ENCODE data around the gene PAF1.

PAF1 gene

DNA sequence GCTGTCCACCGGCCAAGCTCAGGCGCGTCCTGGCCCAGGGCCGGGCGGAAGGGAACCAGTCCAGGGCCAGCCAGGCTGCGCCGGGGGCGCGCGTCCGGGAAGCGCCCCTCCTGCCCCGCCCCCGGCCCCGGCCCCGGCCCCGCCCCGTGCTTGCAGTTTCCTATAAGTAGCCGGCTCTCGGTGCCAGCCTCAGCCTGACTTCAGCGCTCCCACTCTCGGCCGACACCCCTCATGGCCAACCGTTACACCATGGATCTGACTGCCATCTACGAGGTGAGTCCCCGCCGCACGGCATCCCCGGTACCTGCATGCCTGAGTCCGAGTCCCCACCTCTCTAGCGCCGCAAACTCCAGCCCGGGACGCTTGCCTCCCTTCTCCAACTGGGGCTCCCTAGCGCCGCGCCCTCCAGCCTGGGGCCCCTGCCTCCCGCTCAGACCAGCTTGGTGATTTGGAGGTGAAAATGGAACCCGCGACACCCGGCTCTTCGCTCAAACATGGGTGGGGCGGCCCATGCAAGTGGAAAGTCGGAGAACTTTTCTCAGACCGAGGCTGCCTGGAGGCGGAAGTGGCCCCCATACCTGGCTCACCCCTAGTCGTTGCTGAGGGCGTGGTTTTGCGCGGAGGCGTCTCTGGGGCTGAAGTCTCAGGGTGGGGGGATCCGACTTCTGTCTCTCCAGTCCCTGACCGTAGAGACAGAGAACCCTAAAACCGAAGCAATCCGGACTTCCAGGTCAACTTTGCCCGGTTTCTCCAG is 15.9 kb upstream of the PAF1 start, which contains the start of gene ZFP36:
TSS of gene ZFP36 (plus strand) at position 192 of the 754 bp plus-strand sequence. CDS start at position 250, 58 bp downstream.
- H3K4me1 ChIP-seq (ENCODE audit: insufficient read depth, low read length), result peaks cover 49% of the 10 kb centered on the region

GRCh38 chr19:39405958-39406655 is 15.2 kb upstream of the PAF1 start:
- Histone ChIP-seq H3K4me1 (ENCODE audit: insufficient read depth, low read length) (peaks cover 47% of the 10 kb centered on the region), H3K4me3 (ENCODE audit: low read length) (peak overlapping the region; percentile 60), H2AFZ (ENCODE audit: low read depth, low read length) (no peak overlapping the region), H3K36me3 (ENCODE audit: insufficient read depth, low read length) (no peaks in the 10 kb centered on the region), H3K9me3 (ENCODE audit: low read length) (no peaks in the 10 kb centered on the region), H3K27me3 (ENCODE audit: insufficient read depth, low read length) (no peaks in the 10 kb centered on the region)

More for the DNA sequence above, 15.9 kb upstream of the PAF1 start, which contains the start of gene ZFP36:
- Histone ChIP-seq H3K27me3 (ENCODE audit: insufficient read depth, low read length) (no peaks in the 10 kb centered on the region), H3K36me3 (ENCODE audit: insufficient read depth, low read length) (no peaks in the 10 kb centered on the region), H3K4me3 (ENCODE audit: low read length) (peak within 1 kb of the TSS; percentile 60), H3K9me3 (ENCODE audit: low read length) (no peaks in the 10 kb centered on the region), H2AFZ (ENCODE audit: low read depth, low read length) (no peak within 1 kb of the TSS)

GRCh38 chr19:39405261-39405957 is 14.5 kb upstream of the PAF1 start:
- no peaks in the 10 kb centered on the region for H3K27me3 ChIP-seq (ENCODE audit: insufficient read depth, low read length)
- H2AFZ ChIP-seq (ENCODE audit: low read depth, low read length), result no peak overlapping the region
- no peak overlapping the region for H3K4me3 ChIP-seq (ENCODE audit: low read length)
- no peaks in the 10 kb centered on the region for H3K9me3 ChIP-seq (ENCODE audit: low read length)
- H3K4me1 ChIP-seq (ENCODE audit: insufficient read depth, low read length), result peaks cover 40% of the 10 kb centered on the region
- H3K36me3 ChIP-seq (ENCODE audit: insufficient read depth, low read length), result no peaks in the 10 kb centered on the region

GRCh38 chr19:39403331-39404312 is 12.7 kb upstream of the PAF1 start:
- Histone ChIP-seq H3K36me3 (ENCODE audit: insufficient read depth, low read length) (peaks cover 2% of the 10 kb centered on the region), H3K4me1 (ENCODE audit: insufficient read depth, low read length) (peaks cover 36% of the 10 kb centered on the region), H2AFZ (ENCODE audit: low read depth, low read length) (no peak overlapping the region), H3K9me3 (ENCODE audit: low read length) (no peaks in the 10 kb centered on the region), H3K27me3 (ENCODE audit: insufficient read depth, low read length) (no peaks in the 10 kb centered on the region), H3K4me3 (ENCODE audit: low read length) (peak overlapping the region; percentile 50)

DNA sequence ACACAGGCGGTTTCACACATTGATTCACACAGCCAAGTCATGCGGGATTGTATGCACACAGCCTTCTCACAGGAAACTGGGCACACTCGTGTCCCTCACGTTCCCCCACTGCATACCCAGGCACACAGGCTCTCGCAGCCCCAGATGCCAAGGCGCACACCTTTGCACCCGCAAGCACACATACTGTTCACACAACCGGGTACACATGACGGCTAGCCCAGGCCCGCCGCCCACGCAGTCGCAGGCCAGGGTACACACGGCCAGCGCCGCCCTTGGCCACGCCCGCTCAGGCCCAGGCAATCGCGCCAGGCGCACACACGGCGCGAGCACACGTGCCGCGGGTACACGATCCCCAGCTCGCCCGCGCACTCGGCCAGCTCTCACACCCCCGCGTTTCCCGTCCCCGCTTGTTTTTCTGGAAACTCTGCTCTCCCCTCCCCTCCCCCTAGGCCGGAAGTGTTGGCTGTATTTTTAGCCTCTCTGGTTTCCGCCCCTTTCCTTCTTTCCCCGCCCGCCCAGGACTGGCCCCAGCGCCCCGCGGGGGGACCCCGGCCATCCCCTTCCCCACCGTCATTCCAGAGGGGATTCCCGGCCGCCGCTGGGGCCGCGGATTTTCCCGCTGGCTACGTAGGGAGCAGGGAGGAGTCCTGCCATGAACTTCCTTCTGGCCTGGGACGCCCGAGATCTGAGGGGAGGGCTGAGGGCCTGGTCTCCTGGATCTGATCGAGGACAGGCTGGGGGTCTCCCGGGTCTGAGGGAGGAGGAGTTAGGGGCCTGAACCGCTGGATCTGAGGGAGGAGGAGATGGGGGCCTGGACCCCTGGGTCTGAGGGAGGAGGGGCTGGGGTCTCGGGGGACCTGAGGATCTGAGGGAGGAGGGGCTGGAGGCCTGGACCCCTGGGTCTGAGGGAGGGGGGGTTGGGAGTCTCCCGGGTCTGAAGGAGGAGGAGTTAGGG is 11.7 kb upstream of the PAF1 start:
- H3K4me1 ChIP-seq (ENCODE audit: insufficient read depth, low read length), result peaks cover 36% of the 10 kb centered on the region
- H2AFZ ChIP-seq (ENCODE audit: low read depth, low read length), result no peak overlapping the region
- H3K36me3 ChIP-seq (ENCODE audit: insufficient read depth, low read length), result peaks cover 3% of the 10 kb centered on the region
- H3K4me3 ChIP-seq (ENCODE audit: low read length), result peak overlapping the region; percentile 50
- H3K9me3 ChIP-seq (ENCODE audit: low read length), result no peaks in the 10 kb centered on the region
- H3K27me3 ChIP-seq (ENCODE audit: insufficient read depth, low read length), result no peaks in the 10 kb centered on the region

DNA sequence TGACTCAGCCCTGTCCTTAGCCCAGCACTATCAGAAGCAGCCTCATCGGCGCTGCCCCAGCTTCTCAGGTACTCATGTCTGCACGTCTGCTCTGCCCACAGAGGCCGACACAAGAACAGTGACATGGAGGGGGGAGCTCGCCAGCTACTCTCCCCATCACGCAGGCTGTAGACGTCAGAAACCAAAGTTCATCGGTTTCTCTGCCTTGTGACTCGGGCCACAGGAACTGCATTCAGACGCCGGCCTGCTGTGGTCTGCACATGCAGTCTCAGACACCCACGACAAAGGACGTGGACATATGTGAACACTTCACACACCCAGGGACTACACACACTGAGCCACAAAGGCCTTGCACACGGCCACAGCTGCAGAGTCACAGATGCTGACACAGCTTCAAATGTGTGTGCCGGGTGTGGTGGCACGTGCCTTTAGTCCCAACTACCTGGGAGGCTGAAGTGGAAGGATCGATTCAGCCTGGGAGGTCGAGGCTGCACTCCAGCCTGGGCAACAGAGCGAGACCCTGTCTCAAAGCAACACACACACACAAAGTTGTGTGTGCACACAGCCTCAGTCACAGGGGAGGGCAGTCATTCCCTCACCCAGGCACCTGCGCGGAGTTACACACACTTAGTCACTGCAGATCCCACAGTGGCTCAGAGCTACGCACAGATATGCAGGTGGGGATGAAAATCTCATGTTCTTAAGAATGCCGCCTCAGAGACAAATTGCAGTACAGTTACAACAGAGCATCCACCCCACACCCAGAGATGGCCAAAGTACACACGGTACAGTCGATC is 10.8 kb upstream of the PAF1 start:
- Histone ChIP-seq H3K27me3 (ENCODE audit: insufficient read depth, low read length) (no peaks in the 10 kb centered on the region), H3K9me3 (ENCODE audit: low read length) (no peaks in the 10 kb centered on the region), H3K36me3 (ENCODE audit: insufficient read depth, low read length) (peaks cover 3% of the 10 kb centered on the region), H3K4me1 (ENCODE audit: insufficient read depth, low read length) (peaks cover 30% of the 10 kb centered on the region), H2AFZ (ENCODE audit: low read depth, low read length) (no peak overlapping the region), H3K4me3 (ENCODE audit: low read length) (peak overlapping the region; percentile 50)

GRCh38 chr19:39401070-39401548 is 10.2 kb upstream of the PAF1 start:
- peaks cover 27% of the 10 kb centered on the region for H3K4me1 ChIP-seq (ENCODE audit: insufficient read depth, low read length)
- H3K27me3 ChIP-seq (ENCODE audit: insufficient read depth, low read length), result no peaks in the 10 kb centered on the region
- peaks cover 3% of the 10 kb centered on the region for H3K36me3 ChIP-seq (ENCODE audit: insufficient read depth, low read length)
- H2AFZ ChIP-seq (ENCODE audit: low read depth, low read length), result no peak overlapping the region
- H3K4me3 ChIP-seq (ENCODE audit: low read length), result no peak overlapping the region
- H3K9me3 ChIP-seq (ENCODE audit: low read length), result no peaks in the 10 kb centered on the region

- peaks cover 3% of the 10 kb centered on the region for H3K36me3 ChIP-seq (ENCODE audit: insufficient read depth, low read length)
- H2AFZ ChIP-seq (ENCODE audit: low read depth, low read length), result no peak overlapping the region
- H3K4me3 ChIP-seq (ENCODE audit: low read length), result no peak overlapping the region
- H3K27me3 ChIP-seq (ENCODE audit: insufficient read depth, low read length), result no peaks in the 10 kb centered on the region
- H3K4me1 ChIP-seq (ENCODE audit: insufficient read depth, low read length), result peaks cover 22% of the 10 kb centered on the region
- H3K9me3 ChIP-seq (ENCODE audit: low read length), result no peaks in the 10 kb centered on the region
Measured at GRCh38 chr19:39400061-39400460, 9.2 kb upstream of the PAF1 start.

GRCh38 chr19:39399668-39400050 is 8.8 kb upstream of the PAF1 start:
- no peak overlapping the region for H3K4me3 ChIP-seq (ENCODE audit: low read length)
- H3K36me3 ChIP-seq (ENCODE audit: insufficient read depth, low read length), result peaks cover 5% of the 10 kb centered on the region
- H2AFZ ChIP-seq (ENCODE audit: low read depth, low read length), result no peak overlapping the region
- H3K27me3 ChIP-seq (ENCODE audit: insufficient read depth, low read length), result no peaks in the 10 kb centered on the region
- peaks cover 22% of the 10 kb centered on the region for H3K4me1 ChIP-seq (ENCODE audit: insufficient read depth, low read length)
- no peaks in the 10 kb centered on the region for H3K9me3 ChIP-seq (ENCODE audit: low read length)

DNA sequence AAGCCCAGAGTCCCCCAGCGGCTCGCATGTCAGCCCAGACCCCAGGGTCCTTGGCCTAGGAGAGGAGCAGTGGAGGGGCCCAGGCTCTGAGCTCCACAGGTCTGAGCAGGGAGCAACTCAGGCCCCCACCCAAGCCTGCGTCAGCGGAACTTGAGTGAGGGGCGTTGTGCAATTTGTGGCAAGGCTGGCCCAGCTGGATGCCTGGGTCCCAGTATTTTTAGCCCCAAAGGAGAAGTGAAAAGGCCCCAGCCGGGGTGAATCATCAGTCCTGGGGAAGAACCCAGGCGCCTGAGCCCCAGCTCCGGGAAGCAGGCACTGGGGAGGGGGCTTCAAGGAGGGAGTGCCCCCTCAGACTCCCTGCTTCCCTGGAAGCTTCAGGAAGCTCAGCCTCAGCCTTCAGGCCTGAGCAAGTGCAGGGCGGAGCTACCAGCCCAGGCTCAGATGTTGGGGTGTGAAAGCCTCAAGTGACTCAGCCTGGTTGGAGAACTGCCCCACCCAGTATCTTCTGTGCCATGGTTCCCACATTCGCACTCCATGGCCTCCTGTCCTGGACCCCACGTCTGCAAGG is 7.5 kb upstream of the PAF1 start:
- Histone ChIP-seq H3K9me3 (ENCODE audit: low read length) (no peaks in the 10 kb centered on the region), H3K36me3 (ENCODE audit: insufficient read depth, low read length) (peaks cover 13% of the 10 kb centered on the region), H3K4me3 (ENCODE audit: low read length) (no peak overlapping the region), H3K4me1 (ENCODE audit: insufficient read depth, low read length) (peaks cover 15% of the 10 kb centered on the region), H3K27me3 (ENCODE audit: insufficient read depth, low read length) (no peaks in the 10 kb centered on the region), H2AFZ (ENCODE audit: low read depth, low read length) (no peak overlapping the region)

All from neuron (in vitro differentiated cells).